GM23248 (cell line): ENCODE measurements around the gene AGXT. TPM values are rescaled to one million over a fixed set of nuclear protein-coding genes. Genes with fewer than 3 reads are reported as not detected.

Source experiments
- DNase-seq: peaks from one replicate; pipeline ENCODE4 v3.0.0-alpha.2; 2015
- H2AFZ ChIP-seq: fragments of 200-600 bp; sonication (generic); 2 replicates; pipeline ENCODE4 v1.6.1; 2016; ENCODE audit warnings: antibody characterized with exemption
- H3F3A ChIP-seq: fragments of 200-600 bp; sonication (generic); 2 replicates; pipeline ENCODE4 v1.6.1; 2016; ENCODE audit warnings: mild to moderate bottlenecking, antibody characterized with exemption, mixed run types; ENCODE audit not compliant: insufficient read depth
- H3K27ac ChIP-seq: fragments of 200-600 bp; sonication (generic); 2 replicates; pipeline ENCODE4 v1.5.1; 2016; ENCODE audit warnings: mild to moderate bottlenecking
- H3K27me3 ChIP-seq: fragments of 200-600 bp; sonication (generic); replicated peaks from 2 replicates; pipeline ENCODE4 v1.6.1; 2016; ENCODE audit warnings: mild to moderate bottlenecking; ENCODE audit not compliant: insufficient read depth
- H3K36me3 ChIP-seq: fragments of 200-600 bp; sonication (generic); 2 replicates; pipeline ENCODE4 v1.6.1; 2016; ENCODE audit warnings: low read depth, mild to moderate bottlenecking
- H3K4me1 ChIP-seq: fragments of 200-600 bp; sonication (generic); 2 replicates; pipeline ENCODE4 v1.6.1; 2016; ENCODE audit warnings: mild to moderate bottlenecking; ENCODE audit not compliant: insufficient read depth
- H3K4me2 ChIP-seq: fragments of 200-600 bp; sonication (generic); one replicate; pipeline ENCODE4 v1.6.1; 2016; ENCODE audit warnings: mild to moderate bottlenecking; ENCODE audit not compliant: unreplicated experiment
- H3K4me3 ChIP-seq: fragments of 200-600 bp; sonication (generic); 2 replicates; pipeline ENCODE4 v1.5.1; 2016; ENCODE audit warnings: mild to moderate bottlenecking
- H3K79me2 ChIP-seq: fragments of 200-600 bp; sonication (generic); 2 replicates; pipeline ENCODE4 v1.6.1; 2016; ENCODE audit warnings: mild to moderate bottlenecking; ENCODE audit not compliant: insufficient read depth
- H3K9ac ChIP-seq: fragments of 200-600 bp; sonication (generic); 2 replicates; pipeline ENCODE4 v1.6.1; 2016; ENCODE audit warnings: mild to moderate bottlenecking
- H3K9me2 ChIP-seq: fragments of 200-600 bp; sonication (generic); 2 replicates; pipeline ENCODE4 v1.6.1; 2016; ENCODE audit warnings: mixed run types, mild to moderate bottlenecking, moderate library complexity; ENCODE audit not compliant: insufficient read depth
- H3K9me3 ChIP-seq: fragments of 200-600 bp; sonication (generic); one replicate; pipeline ENCODE4 v1.6.1; 2017; ENCODE audit warnings: low read depth
- H4K20me1 ChIP-seq: fragments of 200-600 bp; sonication (generic); 2 replicates; pipeline ENCODE4 v1.6.0; 2016; ENCODE audit not compliant: insufficient read depth
- EZH2 ChIP-seq: fragments of 200-600 bp; sonication (generic); IDR thresholded peaks from 2 replicates; pipeline ENCODE4 v1.6.1; 2018; ENCODE audit warnings: antibody characterized with exemption, mild to moderate bottlenecking; ENCODE audit not compliant: insufficient read depth, poor library complexity, severe bottlenecking
- EZH2phosphoT487 ChIP-seq: fragments of 200-600 bp; sonication (generic); IDR thresholded peaks from 2 replicates; pipeline ENCODE4 v1.6.1; 2018; ENCODE audit warnings: antibody characterized with exemption, moderate library complexity, mild to moderate bottlenecking, low read depth; ENCODE audit not compliant: insufficient read depth
- WGBS, 2 experiments: methylation state at CpG; one replicate each; pipeline ENCODE4 v1.1.6; 2015 to 2017; ENCODE audit warnings: low lambda C conversion rate in 2 of 2, low coverage in 1 of 2; ENCODE audit errors: missing lambda C conversion rate in 2 of 2; 5-methylcytosine and 5-hydroxymethylcytosine counted together
- in situ Hi-C: fragments of 300-500 bp; cut with MboI; formaldehyde crosslinking; loops from 2 replicates; pipeline ENCODE4 v1.15.0; 2020
- polyA plus RNA-seq: library from polyadenylated mRNA; unstranded; fragments of >200 nt; fragmentation: Nextera tagmentation; extraction: Ambion mirVana; gene quantifications from 2 replicates; pipeline ENCODE4 v1.2.1, GENCODE V29; 2016
- total RNA-seq: library from RNA; depleted of rRNA; stranded (reverse); fragments of >200 nt; shearing (Covaris generic); gene quantifications from 2 replicates; pipeline ENCODE4 v1.2.3, GENCODE V29; 2014

AGXT gene
- total and polyA plus RNA-seq, 2 experiments from 2014 or later = not detected

DNA sequence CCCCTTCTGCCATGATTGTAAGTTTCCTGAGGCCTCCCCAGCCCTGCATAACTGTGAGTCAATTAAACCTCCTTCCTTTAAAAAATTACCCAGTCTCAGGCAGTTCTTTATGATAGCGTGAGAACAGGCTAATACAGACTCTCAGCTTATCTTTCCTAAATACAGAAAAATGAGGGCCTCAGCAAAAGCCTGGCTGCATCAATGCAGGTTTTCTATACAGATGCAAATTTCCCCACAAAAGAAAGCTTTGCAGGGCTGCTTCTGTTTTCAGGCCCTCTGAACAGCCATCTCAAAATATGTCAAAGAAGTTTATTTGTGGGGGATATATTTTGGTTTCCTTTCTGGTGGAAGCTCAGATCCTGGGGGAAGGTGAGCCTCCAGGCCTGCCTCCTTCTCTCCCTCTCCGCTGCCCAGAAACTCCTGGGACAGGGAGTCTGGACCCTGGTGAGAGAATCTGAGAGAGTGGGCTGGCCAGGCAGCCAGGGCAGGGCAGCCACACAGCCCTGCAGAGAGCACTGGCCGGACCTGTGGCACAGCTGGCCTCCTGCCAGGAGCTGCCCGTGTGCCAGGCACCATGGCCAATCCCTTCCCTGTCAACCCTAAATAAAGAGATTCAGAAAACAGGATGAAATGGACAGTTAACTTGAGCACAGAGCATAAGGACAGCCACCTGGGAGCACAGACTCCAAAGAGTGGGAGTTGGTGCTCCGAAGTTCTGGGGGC is 21.6 kb upstream of the AGXT start:
- no peak for TF ChIP-seq EZH2phosphoT487
- no peak for TF ChIP-seq EZH2
- in situ Hi-C loops = no loop called here
- no peaks in the 10 kb centered on the region for H3K36me3 ChIP-seq

DNA sequence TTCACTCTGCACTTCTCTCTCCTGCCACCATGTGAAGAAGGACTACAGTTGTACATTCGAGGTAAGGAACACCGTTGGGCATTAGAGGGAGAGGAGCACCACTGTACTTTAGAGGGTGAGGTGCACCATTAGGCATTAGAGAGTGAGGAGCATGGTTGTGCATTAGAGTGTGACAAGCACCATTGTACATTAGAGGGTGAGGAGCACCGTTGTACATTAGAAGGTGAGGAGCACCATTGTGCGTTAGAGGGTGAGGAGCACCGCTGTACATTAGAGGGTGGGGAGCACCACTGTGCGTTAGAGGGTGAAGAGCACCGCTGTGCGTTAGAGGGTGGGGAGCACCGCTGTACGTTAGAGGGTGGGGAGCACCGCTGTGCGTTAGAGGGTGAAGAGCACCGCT is 20.8 kb upstream of the AGXT start:
- no peak overlapping the region for H3K4me3 ChIP-seq
- H3K27ac ChIP-seq = no peak overlapping the region
- H3K4me1 ChIP-seq = no peaks in the 10 kb centered on the region
- H3K9me3 ChIP-seq = no peaks in the 10 kb centered on the region
- no peaks in the 10 kb centered on the region for H4K20me1 ChIP-seq
- no peaks in the 10 kb centered on the region for H3K36me3 ChIP-seq
- H2AFZ ChIP-seq = no peak overlapping the region
- H3K9me2 ChIP-seq = no peaks in the 10 kb centered on the region
- no peak for DNase-seq
- in situ Hi-C loops = no loop called here
- TF ChIP-seq EZH2phosphoT487 (no peak), EZH2 (no peak)
- no peak overlapping the region for H3K4me2 ChIP-seq
- WGBS, 2 experiments = 84 to 85% methylated on average over 10 to 13 of the region's 13 CpGs
- peaks cover 14% of the 10 kb centered on the region for H3K27me3 ChIP-seq
- no peaks in the 10 kb centered on the region for H3K79me2 ChIP-seq
- H3K9ac ChIP-seq = no peak overlapping the region
- no peaks in the 10 kb centered on the region for H3F3A ChIP-seq

More for the DNA sequence above, 21.6 kb upstream of the AGXT start:
- Histone ChIP-seq H3K27me3 (peaks cover 14% of the 10 kb centered on the region), H3K4me2 (no peak overlapping the region), H3K27ac (no peak overlapping the region), H3K4me3 (no peak overlapping the region), H3F3A (no peaks in the 10 kb centered on the region), H4K20me1 (no peaks in the 10 kb centered on the region), H3K9me3 (no peaks in the 10 kb centered on the region), H3K79me2 (no peaks in the 10 kb centered on the region), H3K4me1 (no peaks in the 10 kb centered on the region), H3K9me2 (no peaks in the 10 kb centered on the region), H3K9ac (no peak overlapping the region), H2AFZ (no peak overlapping the region)
- WGBS, 2 experiments = 63 to 81% methylated on average over 5 of the region's 5 CpGs
- DNase-seq = no peak

DNA sequence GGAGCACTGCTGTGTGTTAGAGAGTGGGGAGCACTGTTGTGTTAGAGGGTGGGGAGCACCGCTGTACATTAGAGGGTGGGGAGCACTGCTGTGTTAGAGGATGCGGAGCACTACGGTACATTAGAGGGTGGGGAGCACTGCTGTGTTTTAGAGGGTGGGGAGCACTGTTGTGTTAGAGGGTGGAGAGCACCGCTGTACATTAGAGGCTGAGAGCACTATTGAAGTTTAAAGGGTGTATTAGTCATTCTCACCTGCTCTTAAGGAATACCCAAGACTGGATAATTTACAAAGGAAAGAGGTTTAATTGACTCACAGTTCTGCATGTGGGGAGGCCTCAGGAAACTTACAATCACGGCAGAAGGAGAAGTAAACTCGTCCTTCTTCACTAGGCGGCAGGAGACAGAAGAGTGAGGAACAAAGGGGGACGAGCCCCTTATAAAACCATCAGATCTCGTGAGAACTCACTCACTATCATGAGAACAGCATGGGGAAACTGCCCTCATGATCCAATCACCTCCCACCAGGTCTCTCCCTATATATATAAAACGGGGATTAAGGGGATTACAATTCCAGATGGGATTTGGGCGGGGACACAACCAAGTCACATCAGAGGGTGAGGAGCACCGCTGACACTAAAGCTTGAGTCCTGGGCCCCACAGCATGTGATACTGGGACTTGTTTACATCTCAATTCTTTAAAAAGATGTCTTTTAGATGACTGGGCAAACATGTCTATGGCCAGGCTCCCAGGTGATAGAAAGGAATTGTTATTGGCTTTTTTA is 19.5 kb upstream of the AGXT start:
- in situ Hi-C loops = no loop called here
- Histone ChIP-seq H3K4me2 (no peak overlapping the region), H3K4me1 (no peaks in the 10 kb centered on the region), H3K9me2 (no peaks in the 10 kb centered on the region), H3K79me2 (no peaks in the 10 kb centered on the region), H3K27ac (no peak overlapping the region), H3K9ac (no peak overlapping the region), H3K9me3 (no peaks in the 10 kb centered on the region), H3F3A (no peaks in the 10 kb centered on the region), H3K27me3 (peaks cover 10% of the 10 kb centered on the region; the same call in 1 of the 2 replicates), H4K20me1 (no peaks in the 10 kb centered on the region), H3K36me3 (no peaks in the 10 kb centered on the region), H3K4me3 (no peak overlapping the region), H2AFZ (no peak overlapping the region)
- DNase-seq = no peak
- TF ChIP-seq EZH2phosphoT487 (no peak), EZH2 (no peak)
- 64 to 65% methylated on average over 10 to 12 of the region's 12 CpGs for WGBS, 2 experiments

DNA sequence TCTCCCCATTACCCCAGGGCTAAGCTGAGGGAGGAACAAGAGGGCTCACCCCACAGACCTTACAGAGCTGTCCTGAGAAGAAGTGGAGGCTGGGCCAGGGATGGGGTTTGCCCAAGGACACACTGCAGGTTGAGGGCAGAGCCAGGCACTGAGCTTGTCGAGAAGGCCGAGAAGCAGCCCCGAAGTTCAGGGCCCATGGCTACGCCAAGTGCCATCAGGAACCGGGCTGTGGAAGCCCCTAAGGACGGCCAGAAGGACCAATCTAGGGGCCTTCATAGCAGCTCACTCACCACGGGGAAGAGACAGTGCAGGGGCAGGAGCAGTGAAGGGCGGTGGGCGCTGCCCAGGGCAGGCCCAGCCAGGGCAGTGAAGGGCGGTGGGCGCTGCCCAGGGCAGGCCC is 18.6 kb upstream of the AGXT start:
- H3K27ac ChIP-seq = no peak overlapping the region
- no peaks in the 10 kb centered on the region for H3K4me1 ChIP-seq
- H3K4me2 ChIP-seq = no peak overlapping the region
- peaks cover 6% of the 10 kb centered on the region; the same call in 1 of the 2 replicates for H3K27me3 ChIP-seq
- no peaks in the 10 kb centered on the region for H3K79me2 ChIP-seq
- no peaks in the 10 kb centered on the region for H3K9me2 ChIP-seq
- no peak overlapping the region for H2AFZ ChIP-seq
- no peaks in the 10 kb centered on the region for H3F3A ChIP-seq
- DNase-seq = no peak
- no peak for TF ChIP-seq EZH2phosphoT487
- TF ChIP-seq EZH2 = no peak
- H3K9me3 ChIP-seq = no peaks in the 10 kb centered on the region
- no peak overlapping the region for H3K9ac ChIP-seq
- in situ Hi-C loops = no loop called here
- no peaks in the 10 kb centered on the region for H3K36me3 ChIP-seq
- 68 to 70% methylated on average over 10 to 11 of the region's 11 CpGs for WGBS, 2 experiments
- no peak overlapping the region for H3K4me3 ChIP-seq
- H4K20me1 ChIP-seq = no peaks in the 10 kb centered on the region
